ENCODE results near the gene PDILT. TPM values are rescaled to one million over a fixed set of nuclear protein-coding genes. Genes with fewer than 3 reads are reported as not detected.

The PDILT gene
- total RNA-seq, 4 donors from 2014 or later, result not detected

- WGBS, 2 donors (ENCODE audit: low coverage in 1 of 2), result 73 to 100% methylated on average over 2 to 4 of the region's 7 CpGs
- Histone ChIP-seq H3K9me3 (no peaks in the 10 kb centered on the region), H3K27me3 (peaks cover 23% of the 10 kb centered on the region), H3K4me3 (no peak overlapping the region), H3K4me1 (peaks cover 0 to 11% (median 0%) of the 10 kb centered on the region in 3 donors), H3K27ac (no peak overlapping the region), H3K36me3 (no peaks in the 10 kb centered on the region)
- TF ChIP-seq POLR2A (IDR thresholded peaks at IDR 0.05) (no peak), POLR2AphosphoS5 (IDR thresholded peaks at IDR 0.05) (no peak)
- no peak for ATAC-seq
Observed at GRCh38 chr16:20382202-20382948, 22.2 kb downstream of the PDILT start.

GRCh38 chr16:20380782-20381181 is 23.8 kb downstream of the PDILT start:
- Histone ChIP-seq H3K36me3 (no peaks in the 10 kb centered on the region), H3K9me3 (no peaks in the 10 kb centered on the region), H3K4me3 (no peak overlapping the region), H3K4me1 (peaks cover 0 to 4% (median 0%) of the 10 kb centered on the region in 3 donors), H3K27me3 (peaks cover 15% of the 10 kb centered on the region), H3K27ac (no peak overlapping the region)
- TF ChIP-seq POLR2A (IDR thresholded peaks at IDR 0.05), result no peak
- TF ChIP-seq EP300 (IDR thresholded peaks at IDR 0.05), result no peak
- TF ChIP-seq CTCF (IDR thresholded peaks at IDR 0.05), result no peak
- no peak for TF ChIP-seq POLR2AphosphoS5 (IDR thresholded peaks at IDR 0.05)
- no peak for ATAC-seq
- 49% methylated on average over 3 of the region's 3 CpGs; no CpG with 5 or more reads in 1 of the 2 donors for WGBS, 2 donors (ENCODE audit: low coverage in 1 of 2)

GRCh38 chr16:20377181-20377580 is 27.4 kb downstream of the PDILT start:
- H3K27ac ChIP-seq, result no peak overlapping the region
- H3K36me3 ChIP-seq, result no peaks in the 10 kb centered on the region
- TF ChIP-seq CTCF (IDR thresholded peaks at IDR 0.05) (no peak), POLR2AphosphoS5 (IDR thresholded peaks at IDR 0.05) (no peak), EP300 (IDR thresholded peaks at IDR 0.05) (no peak), POLR2A (IDR thresholded peaks at IDR 0.05) (no peak)
- ATAC-seq, result no peak
- peaks cover 0 to 11% (median 0%) of the 10 kb centered on the region in 3 donors for H3K9me3 ChIP-seq
- H3K27me3 ChIP-seq, result peaks cover 23% of the 10 kb centered on the region
- no peak overlapping the region for H3K4me3 ChIP-seq
- H3K4me1 ChIP-seq, result no peaks in the 10 kb centered on the region
- WGBS, 2 donors (ENCODE audit: low coverage in 1 of 2), result 73 to 74% methylated on average over 5 of the region's 5 CpGs

GRCh38 chr16:20372701-20373100 is 31.8 kb downstream of the PDILT start:
- no peak for ATAC-seq
- Histone ChIP-seq H3K4me3 (no peak overlapping the region), H3K27ac (no peak overlapping the region), H3K4me1 (no peaks in the 10 kb centered on the region), H3K9me3 (peaks cover 0 to 11% (median 0%) of the 10 kb centered on the region in 3 donors), H3K36me3 (no peaks in the 10 kb centered on the region), H3K27me3 (peaks cover 23% of the 10 kb centered on the region)
- 60 to 75% methylated on average over 3 to 5 of the region's 5 CpGs for WGBS, 2 donors (ENCODE audit: low coverage in 1 of 2)
- TF ChIP-seq CTCF (IDR thresholded peaks at IDR 0.05) (no peak), POLR2AphosphoS5 (IDR thresholded peaks at IDR 0.05) (no peak), POLR2A (IDR thresholded peaks at IDR 0.05) (no peak), EP300 (IDR thresholded peaks at IDR 0.05) (no peak)

GRCh38 chr16:20369452-20370054 is 35.0 kb downstream of the PDILT start:
- no peaks in the 10 kb centered on the region for H3K36me3 ChIP-seq
- no peaks in the 10 kb centered on the region for H3K4me1 ChIP-seq
- no peak overlapping the region for H3K27ac ChIP-seq
- no peak overlapping the region for H3K4me3 ChIP-seq
- peaks cover 0 to 11% (median 0%) of the 10 kb centered on the region in 3 donors for H3K9me3 ChIP-seq
- TF ChIP-seq POLR2AphosphoS5 (IDR thresholded peaks at IDR 0.05) (no peak), POLR2A (IDR thresholded peaks at IDR 0.05) (no peak), CTCF (IDR thresholded peaks at IDR 0.05) (no peak), EP300 (IDR thresholded peaks at IDR 0.05) (no peak)
- ATAC-seq, result no peak
- 69 to 73% methylated on average over 5 to 9 of the region's 9 CpGs for WGBS, 2 donors (ENCODE audit: low coverage in 1 of 2)
- peaks cover 23% of the 10 kb centered on the region for H3K27me3 ChIP-seq
